ENCODE results near the gene DLX6.

Gene DLX6

DNA sequence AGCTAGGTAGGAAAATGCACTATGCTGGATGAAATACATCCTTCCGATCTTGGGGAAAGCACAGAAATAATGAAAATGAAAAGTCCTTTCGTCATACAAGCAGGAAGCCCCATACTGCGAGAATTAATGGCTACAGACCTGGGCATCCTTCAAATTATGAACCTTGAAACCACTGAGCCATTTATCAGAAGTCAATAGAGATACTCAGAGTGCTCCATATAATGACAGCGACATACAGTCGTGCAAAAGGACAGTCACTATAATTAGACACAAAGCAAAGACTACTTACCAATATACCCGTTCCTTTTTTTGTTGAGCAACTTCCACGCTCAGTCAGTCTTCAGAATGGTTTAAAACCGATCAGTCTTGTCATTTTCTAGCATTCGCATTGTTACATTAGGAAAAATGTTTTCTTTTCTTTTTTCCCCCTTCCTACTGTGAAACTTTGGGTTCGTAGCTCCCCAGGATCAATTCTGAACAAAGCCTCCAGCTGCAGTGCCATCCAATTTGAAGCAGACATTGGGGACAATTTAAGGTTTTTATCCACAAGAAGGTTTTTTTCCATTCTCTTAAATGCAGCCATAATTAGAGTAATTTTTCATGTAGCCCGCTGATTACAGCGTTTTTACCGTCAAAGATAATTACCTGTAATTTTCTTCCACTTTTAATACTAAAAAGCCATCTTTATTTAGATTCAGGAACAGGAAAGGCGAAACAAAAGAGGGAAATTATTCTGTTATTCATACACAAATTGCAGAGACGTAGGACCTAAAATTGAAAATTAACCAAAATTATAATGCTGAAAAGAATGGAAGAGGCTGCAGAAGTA lies 6.4 kb downstream of the DLX6 start:
- DNase-seq, result no peak

- no peak for DNase-seq
Observed at GRCh38 chr7:97012365-97013133, 7.2 kb downstream of the DLX6 start.

DNA sequence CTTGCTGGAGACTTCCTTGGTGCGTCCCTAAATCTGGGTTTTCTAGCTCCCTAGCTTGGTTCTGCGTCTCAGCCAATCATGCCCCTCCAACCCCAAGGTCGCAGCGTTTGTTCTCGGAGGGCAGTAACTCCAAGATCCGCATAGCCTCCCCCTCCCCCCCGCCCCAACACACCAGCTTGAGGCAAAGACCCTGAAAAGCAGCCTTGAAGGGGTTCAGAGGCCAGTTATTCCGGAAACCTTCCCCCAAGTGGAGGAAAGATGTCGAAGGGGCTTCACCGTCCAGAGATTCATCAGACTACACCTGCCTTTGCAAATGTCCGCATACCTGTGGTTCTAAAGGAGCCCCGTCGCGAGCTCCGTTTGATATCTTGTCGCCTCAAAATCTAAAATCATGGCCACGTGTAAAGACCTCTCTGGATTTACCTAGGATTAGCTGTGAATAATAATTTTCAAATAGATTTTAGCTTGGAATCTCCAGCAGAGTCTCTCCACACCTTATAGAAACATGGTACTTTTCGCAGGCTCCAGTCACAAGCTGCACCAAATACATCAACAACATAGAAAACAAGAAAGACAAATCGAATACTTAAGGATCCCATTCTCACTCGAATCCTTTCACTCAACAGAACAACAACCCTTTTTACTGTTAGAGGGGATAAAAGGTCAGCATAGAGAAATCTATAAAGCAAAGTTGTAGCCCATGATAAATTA lies 7.9 kb downstream of the DLX6 start:
- DNase-seq, result no peak

GRCh38 chr7:97013845-97014134 lies 8.4 kb downstream of the DLX6 start:
- DNase-seq, result no peak

- no peak for DNase-seq
Observed at GRCh38 chr7:97014145-97014750, 8.9 kb downstream of the DLX6 start.

DNA sequence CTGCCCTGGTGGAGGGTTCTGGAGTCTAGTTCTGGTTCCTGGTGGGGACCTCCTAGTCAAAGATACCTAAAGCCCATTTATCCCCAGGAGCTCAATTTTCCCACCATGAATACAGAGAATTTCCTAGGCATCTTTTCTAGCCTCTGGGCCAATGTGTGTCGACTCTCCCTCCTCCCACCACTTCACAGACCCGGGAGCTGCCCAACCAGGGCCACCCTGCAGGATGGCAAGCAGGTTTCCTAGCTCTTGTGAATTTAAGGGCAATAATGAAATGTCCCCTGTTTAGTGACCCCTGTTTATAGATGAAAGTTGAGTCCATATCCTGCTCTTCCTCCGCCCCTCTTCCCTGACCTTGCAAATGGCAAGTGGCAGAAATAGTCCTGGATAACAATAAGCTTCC lies 9.9 kb downstream of the DLX6 start:
- DNase-seq, result no peak

DNA sequence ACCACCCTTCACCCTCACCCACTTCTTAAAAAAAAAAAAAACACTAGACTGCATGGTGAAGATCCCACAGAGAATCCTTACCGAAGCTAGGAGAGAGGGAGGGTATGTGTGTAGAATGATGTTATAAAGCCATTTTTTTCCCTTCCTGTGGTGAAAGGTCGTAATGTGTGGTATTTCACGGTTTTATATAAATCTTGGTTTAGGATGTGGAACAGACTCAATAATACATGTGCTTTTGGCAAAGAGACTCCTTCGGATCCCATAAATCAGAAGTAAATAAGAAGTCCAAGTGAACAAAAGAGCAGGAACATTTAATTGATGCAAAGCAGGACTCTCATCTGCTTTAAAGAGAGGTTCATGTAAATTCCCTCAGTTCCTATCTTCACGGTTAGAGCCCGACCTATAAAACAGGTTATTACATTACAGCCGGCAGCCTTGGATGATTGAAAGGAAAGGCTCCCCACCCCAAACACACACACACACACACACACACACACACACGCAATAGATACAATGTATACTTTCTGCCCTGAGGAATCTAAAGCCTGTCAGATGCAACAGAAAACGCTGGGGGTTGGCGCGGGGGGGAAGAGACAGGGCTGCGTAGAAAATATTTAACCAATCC lies 10.5 kb downstream of the DLX6 start:
- DNase-seq, result no peak

DNA sequence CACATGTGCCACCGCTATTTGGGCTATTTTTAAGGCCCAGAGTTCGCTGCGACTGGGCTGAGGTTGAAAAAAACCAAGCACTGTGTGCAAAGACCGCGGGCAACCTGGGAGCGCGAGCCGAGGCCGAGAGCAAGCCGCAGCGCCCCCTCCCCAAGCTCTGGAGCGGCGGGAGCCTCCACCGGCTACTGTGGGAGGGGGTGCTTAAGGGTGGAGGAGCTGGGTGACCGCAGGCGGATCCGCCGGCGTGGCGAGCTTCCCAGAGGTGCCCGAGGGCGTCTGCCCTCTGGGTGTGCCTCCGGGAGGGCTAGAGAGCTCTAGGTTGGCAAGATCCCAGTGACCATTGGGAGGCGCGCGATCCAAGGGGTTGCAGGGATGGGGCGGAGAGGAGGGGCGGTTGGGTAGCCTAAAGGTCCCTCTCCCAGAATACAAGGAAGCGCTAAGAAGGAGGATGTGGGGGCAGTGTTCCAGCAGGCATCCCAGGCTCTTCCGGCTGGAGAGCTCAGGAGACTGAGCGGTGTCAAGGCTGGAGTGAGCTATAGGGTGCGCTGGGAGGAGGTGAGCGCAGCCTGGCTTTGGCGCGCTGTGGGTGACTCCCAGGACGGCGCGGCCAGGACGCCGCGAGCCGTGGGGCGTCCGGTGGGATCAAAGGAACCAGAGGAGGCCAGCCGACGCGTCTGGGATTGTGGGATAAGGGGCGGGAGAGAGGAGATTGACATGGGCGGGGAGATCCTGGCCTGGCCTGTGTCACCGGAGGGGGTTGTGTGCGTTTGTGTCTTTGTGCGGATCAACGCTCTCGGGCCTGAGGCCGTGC lies 11.2 kb downstream of the DLX6 start:
- no peak for DNase-seq

DNA sequence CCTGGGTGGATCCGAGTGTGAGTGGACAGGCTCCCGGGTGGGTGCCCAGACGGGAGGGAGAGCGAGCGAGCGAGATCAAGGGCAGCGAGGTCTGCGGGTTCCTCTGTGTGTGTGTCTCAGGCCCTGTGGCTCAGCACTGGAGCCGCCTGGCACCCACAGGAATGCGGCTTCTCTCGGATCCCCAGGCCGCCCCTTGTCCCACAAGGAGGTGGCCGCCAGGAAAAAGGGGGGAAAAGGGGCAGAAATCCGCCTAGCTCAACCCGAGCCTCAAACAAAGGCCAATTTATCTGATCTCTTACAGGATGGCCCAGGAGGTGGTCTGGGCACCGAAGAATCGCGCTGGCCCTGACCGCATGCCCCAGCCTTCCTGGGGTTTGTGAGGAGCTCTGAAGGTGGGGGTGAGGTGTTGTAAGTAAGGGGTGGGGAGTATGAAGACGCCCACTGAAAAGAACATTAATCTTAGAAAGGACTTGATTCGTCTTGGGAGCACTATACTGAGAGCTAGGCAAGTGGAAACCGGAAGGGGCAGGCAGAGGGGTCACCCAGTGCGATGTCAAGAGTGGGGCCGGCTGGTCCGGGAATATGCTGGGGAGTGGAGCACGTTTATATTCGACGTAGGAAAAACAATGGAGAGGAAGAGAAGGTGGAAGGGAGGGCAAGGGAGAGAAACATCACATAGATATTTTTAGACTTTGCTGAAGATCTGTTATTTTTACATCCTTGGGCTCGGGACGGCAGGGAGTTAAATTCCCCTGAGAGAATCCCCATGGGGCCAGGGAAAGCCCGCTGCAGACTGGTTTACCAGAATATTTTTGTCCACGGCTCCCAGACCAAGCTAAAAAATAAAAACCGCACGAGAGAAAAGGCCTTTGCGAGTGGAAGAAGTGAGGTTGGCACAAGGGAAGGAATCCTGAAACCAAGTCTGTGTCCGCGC lies 12.1 kb downstream of the DLX6 start:
- no peak for DNase-seq

GRCh38 chr7:97018126-97018601 lies 12.8 kb downstream of the DLX6 start:
- DNase-seq, result no peak

DNA sequence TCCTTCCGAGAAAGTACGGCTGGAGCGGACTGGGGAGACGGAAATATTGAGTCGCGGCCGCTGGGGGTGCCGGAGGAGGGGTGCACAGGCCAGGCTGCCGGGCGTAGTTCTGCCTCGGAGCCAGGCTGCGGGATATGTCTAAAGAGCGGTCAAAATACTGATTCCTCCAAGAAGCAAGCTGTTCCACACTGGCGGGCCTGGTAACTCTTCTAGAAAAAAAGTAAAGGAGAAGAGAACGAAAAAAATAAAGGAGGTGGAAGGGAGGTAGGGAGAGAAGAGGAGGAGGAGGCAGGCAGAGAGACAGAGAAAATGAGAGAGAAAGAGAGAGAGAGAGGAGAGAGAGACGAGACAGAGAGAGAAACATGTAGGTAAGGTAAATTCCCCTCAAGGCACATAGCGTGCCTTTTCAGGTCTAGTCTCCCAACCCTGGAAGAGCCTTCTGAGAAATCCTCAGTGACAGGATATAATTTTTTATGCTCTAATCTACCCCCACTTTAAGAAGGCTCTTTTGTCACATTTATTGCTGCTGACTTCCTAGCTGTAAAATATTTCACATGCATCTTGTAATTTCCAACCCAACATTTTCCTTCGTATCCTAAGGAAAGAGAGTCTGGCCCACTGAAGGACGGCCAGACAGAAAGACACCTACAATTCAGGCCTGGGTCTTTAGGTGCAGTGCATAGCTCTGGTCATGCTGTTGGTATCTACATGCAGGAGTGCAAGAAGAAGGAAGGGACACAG lies 13.6 kb downstream of the DLX6 start:
- DNase-seq, result no peak

DNA sequence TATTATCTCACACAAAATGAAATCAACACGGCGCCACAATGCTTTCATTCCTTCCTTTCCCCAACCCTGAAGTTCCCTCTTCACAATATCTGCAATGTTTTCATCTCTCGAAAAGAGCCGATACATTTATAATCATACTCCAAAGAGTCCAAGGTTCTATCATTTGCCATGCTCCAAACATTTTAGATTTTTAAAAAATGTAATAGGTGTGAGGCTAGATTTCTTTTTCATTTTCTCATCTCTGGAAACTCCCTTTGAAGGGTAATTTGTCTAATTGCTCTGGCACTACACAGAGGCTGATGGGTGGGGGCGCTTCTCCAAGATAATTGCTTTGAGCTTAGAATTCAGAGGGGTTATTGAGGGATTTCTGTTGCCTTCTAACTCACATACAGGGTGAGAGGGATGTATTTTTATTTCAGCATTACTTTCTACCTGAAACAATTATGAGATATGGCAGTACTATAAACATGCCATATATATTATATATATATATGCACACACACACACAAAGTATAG lies 14.4 kb downstream of the DLX6 start:
- no peak for DNase-seq

DNA sequence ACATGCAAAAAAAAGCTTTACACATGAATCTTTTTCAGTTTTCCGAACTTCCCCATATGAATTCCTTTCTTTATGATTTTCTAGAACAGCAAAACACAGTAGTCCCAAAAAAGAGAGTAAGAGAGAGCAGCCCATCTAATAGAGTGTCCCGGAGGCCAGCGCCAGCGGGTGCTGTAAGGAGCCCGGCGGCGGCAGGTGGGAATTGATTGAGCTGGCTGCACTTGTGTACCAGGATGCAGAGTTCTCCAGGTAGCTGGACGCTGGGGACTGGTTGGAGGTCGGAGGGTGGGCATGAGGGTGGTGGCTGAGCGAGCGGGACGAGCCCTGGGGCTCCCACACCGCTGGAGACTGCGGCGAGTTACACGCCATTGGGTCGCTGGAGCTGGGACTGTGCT lies 15.2 kb downstream of the DLX6 start:
- no peak for DNase-seq

GRCh38 chr7:97020996-97021746 lies 15.8 kb downstream of the DLX6 start:
- no peak for DNase-seq

DNA sequence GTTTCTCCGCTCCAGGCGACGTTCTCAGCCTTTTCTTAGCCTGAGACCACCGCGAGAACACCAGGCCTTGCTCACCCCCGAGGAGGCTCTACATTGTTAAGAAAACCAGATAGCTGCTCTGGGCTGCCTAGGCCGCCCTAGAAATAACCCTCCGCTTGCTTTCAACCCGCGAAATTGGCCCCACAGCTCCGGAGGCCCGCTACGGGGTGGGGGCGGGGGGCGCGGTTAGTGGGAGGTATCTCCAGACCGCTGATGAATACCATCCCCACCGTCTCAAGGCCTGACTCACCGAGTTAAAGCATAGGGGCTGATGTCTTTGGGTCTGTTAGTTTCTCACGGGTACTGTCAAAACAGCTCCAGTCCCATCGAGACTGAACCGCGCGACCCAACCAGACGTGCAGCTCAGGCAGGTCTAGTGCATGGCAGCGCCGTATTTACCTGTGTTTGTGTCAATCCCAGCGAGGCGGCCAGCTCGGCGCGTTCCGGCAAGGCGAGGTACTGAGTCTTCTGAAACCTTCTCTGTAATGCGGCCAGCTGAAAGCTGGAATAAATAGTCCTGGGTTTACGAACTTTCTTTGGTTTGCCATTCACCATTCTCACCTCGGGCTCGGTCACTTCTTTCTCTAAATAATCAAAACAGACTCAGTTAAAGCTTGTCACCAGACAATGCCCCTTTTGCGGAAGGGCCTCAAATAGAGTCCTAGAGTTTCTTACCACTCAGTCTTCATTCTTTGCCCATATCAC lies 16.6 kb downstream of the DLX6 start:
- no peak for DNase-seq

- DNase-seq, result no peak
Observed at GRCh38 chr7:97022491-97023306, 17.3 kb downstream of the DLX6 start.
